HUES48 (cell line): ENCODE data around the gene PTPN14.

Experiments
- H3K27ac ChIP-seq: one replicate; pipeline ENCODE4 v1.7.0; 2013; ENCODE audit warnings: low read depth, low read length, inconsistent platforms
- H3K27me3 ChIP-seq: 2 replicates; pipeline ENCODE4 v1.6.1; 2013; ENCODE audit warnings: mild to moderate bottlenecking, low read length; ENCODE audit not compliant: control insufficient read depth, insufficient read depth
- H3K36me3 ChIP-seq: 2 replicates; pipeline ENCODE4 v1.6.1; 2013; ENCODE audit warnings: low read length; ENCODE audit not compliant: control insufficient read depth, insufficient read depth
- H3K4me1 ChIP-seq: 2 replicates; pipeline ENCODE4 v1.6.1; 2013; ENCODE audit warnings: mild to moderate bottlenecking, low read length; ENCODE audit not compliant: control insufficient read depth, insufficient read depth
- H3K4me3 ChIP-seq: 2 replicates; pipeline ENCODE4 v1.5.1; 2013; ENCODE audit warnings: mild to moderate bottlenecking, low read depth, low read length
- H3K9ac ChIP-seq: 2 replicates; pipeline ENCODE4 v1.6.1; 2013; ENCODE audit warnings: mild to moderate bottlenecking, low read depth, low read length, moderate library complexity
- H3K9me3 ChIP-seq: 2 replicates; pipeline ENCODE4 v1.6.1; 2013; ENCODE audit warnings: low read length; ENCODE audit not compliant: control insufficient read depth, insufficient read depth

PTPN14 gene

DNA sequence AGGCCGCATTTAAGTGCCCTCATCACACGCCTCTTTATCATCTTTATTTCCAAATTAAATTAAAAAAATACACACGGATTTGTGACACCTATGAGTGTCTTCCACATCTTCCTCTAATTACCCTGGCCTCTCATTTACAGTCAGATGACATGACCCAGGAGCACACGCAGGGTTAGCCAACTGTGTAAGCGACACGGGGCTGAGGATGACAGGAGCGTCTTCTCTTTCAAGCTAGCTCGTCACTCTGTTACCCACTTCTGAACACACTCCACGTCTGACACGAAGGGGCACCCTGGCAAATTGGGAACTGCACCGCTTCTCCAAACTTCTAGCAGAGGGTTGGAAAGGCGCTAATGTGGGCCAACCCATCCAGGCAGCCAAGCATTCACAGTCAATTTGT lies 158.3 kb downstream of the PTPN14 start:
- no peaks in the 10 kb centered on the region for H3K27me3 ChIP-seq
- H3K4me1 ChIP-seq = peaks cover 30% of the 10 kb centered on the region
- H3K27ac ChIP-seq = no peak overlapping the region
- peaks cover 50% of the 10 kb centered on the region for H3K36me3 ChIP-seq
- H3K4me3 ChIP-seq = no peak overlapping the region
- no peak overlapping the region for H3K9ac ChIP-seq
- H3K9me3 ChIP-seq = no peaks in the 10 kb centered on the region

DNA sequence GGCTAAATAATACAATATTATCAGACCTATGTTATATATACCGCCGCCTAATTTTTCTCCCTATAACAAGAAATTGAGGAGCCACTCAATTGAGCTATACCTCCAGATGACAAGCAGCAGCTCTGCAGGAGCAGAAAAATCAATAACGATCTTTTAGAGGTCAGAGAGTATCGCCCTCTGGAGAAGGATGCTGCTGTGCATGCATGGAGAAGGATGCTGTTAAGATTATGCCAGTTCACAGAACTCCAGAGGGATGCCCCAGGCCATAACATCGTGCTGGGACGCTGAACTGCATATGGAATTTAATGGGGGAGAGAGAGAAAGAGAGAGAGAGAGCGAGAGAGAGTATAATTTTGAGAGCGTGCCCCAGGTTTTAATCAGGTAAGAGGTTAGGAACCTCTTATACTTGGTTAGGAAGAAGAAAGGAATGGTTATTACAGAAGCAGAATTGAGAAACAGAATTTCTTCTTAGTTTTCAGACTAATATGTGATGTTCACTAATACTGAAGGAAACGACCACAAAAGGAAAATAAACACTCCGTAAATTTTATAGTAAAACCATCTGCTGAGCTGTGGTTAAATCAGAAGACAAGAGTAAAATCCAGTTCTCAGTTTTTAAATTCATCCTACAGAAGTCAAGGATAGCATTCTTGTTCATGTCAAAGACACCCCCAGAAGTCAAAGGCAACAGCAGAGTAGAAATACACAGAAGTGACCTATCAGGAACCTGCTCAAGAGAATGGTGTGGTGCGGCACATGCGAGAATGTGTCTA lies 159.3 kb downstream of the PTPN14 start:
- Histone ChIP-seq H3K27me3 (no peaks in the 10 kb centered on the region), H3K36me3 (peaks cover 49% of the 10 kb centered on the region), H3K4me1 (peaks cover 20% of the 10 kb centered on the region)

DNA sequence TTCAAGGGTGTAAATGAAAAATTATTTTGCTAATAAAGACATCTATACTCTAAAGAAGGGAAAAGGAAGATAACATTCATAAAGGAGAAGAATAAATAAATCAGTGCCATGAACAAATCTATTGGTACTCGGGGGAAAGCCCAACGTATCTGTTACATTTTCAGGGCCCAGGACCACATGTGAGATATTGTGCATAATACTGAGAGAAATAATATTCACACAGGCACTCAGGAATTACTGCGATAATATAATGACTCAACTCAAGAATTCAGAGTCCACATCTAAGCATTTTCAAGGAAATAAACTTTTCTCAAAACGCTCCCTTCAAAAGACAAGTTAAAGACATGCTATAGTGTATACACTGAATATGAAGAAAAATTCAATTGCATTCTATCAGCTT lies 161.7 kb downstream of the PTPN14 start:
- Histone ChIP-seq H3K36me3 (peaks cover 55% of the 10 kb centered on the region), H3K4me1 (peaks cover 12% of the 10 kb centered on the region)

More for the DNA sequence above, 159.3 kb downstream of the PTPN14 start:
- Histone ChIP-seq H3K4me3 (no peak overlapping the region), H3K9ac (no peak overlapping the region), H3K9me3 (no peaks in the 10 kb centered on the region), H3K27ac (no peak overlapping the region)

DNA sequence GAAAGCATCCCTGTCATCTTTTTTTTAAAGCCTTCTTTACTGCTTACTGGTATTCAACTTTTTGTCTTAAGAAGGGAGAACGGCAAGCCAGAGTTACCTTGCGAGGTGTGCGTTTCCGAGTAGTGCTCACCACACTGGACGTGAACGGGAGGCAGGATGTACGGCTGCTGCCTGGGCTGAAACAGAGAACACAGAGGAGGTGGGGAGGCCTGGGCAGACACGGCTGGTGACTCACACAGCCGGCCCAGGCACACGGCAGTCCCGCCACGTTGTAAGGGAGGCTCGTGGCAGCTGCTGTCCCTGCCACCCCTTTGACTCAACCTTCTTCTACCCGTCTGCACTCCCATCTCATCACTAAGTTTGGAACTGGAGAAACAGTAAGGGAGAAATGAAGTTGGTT lies 164.7 kb downstream of the PTPN14 start:
- Histone ChIP-seq H3K9me3 (no peaks in the 10 kb centered on the region), H3K4me1 (peaks cover 12% of the 10 kb centered on the region), H3K4me3 (no peak overlapping the region), H3K27me3 (no peaks in the 10 kb centered on the region), H3K9ac (no peak overlapping the region), H3K27ac (no peak overlapping the region), H3K36me3 (peaks cover 63% of the 10 kb centered on the region)

More for the DNA sequence above, 161.7 kb downstream of the PTPN14 start:
- H3K9ac ChIP-seq = no peak overlapping the region
- H3K4me3 ChIP-seq = no peak overlapping the region
- H3K27me3 ChIP-seq = no peaks in the 10 kb centered on the region
- H3K9me3 ChIP-seq = no peaks in the 10 kb centered on the region
- H3K27ac ChIP-seq = no peak overlapping the region

DNA sequence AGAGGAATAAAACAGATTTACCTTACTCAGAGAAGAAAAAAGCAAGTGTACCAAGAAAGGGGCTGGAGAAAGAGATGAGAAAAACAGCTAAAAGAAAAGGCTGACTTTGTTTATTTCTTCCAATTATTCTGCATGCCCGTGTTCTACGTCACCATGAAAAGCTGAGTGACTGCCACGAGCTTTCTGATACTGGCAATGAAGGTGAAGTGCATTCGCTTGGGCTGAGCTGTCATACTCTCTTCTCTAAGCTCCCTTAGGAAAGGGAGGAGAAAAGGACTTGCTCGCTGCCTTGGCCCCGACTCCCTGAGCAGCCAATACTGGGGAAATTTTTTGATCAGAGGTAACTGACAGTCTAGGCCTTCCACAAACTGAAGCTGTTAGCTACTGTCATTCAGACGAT lies 165.1 kb downstream of the PTPN14 start:
- H3K36me3 ChIP-seq = peaks cover 67% of the 10 kb centered on the region
- no peak overlapping the region for H3K9ac ChIP-seq
- H3K27me3 ChIP-seq = no peaks in the 10 kb centered on the region
- no peak overlapping the region for H3K27ac ChIP-seq
- H3K4me1 ChIP-seq = peaks cover 14% of the 10 kb centered on the region
- no peak overlapping the region for H3K4me3 ChIP-seq
- no peaks in the 10 kb centered on the region for H3K9me3 ChIP-seq

DNA sequence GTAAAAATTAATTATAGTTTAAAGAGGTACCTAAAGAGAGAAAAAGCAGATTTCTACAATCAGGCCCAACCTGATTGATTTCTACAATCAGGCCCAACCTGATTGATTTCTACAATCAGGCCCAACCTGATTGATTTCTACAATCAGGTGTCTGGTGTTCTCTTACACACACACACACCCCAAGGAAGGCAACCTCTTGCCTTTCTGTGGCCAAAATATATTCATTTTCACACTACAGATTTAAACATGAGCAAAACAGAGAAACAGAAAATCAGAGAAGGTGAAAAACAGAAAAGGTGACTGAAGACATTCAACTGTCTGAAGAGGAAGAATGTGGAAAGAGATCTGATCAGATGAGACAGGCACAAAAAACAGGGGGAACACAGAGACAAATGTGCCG lies 166.0 kb downstream of the PTPN14 start:
- H3K4me3 ChIP-seq = no peak overlapping the region
- no peaks in the 10 kb centered on the region for H3K27me3 ChIP-seq
- H3K9ac ChIP-seq = no peak overlapping the region
- peaks cover 65% of the 10 kb centered on the region for H3K36me3 ChIP-seq
- no peak overlapping the region for H3K27ac ChIP-seq
- H3K9me3 ChIP-seq = no peaks in the 10 kb centered on the region
- peaks cover 17% of the 10 kb centered on the region for H3K4me1 ChIP-seq

DNA sequence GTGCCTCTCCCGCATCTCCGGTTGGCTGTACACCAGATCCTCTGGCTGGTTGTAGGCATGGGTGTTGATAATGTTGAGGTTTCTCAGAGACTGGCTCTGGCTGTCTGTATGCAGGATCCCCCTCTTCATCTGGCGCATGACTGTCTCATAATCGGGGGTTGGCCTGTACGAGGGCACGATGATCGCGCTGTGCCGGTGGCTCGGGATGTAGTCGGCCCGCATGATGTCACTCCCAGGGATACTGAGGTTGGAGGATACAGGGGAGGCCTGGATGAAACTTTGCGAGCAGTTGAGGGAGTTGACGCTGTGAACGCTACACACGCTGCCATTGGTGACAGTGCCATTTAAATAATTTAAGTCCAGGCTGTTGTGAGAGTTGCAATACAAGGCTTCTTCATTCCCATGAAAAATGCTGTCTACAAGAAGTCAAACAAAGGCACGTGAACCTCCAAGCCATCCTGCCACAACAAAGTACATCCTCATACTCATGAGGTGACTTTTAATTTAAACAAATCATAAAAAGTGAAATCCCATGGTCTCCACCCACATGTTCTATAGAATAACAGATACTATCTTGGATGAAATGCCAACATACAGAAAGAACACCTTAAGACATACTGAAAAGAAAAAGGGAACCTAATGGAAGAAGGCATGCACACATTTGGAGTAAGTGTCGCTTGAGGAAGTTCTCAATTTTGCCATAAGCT lies 166.9 kb downstream of the PTPN14 start:
- Histone ChIP-seq H3K9me3 (no peaks in the 10 kb centered on the region), H3K36me3 (peaks cover 61% of the 10 kb centered on the region), H3K27me3 (no peaks in the 10 kb centered on the region), H3K4me1 (peaks cover 20% of the 10 kb centered on the region), H3K9ac (no peak overlapping the region), H3K4me3 (no peak overlapping the region), H3K27ac (no peak overlapping the region)

DNA sequence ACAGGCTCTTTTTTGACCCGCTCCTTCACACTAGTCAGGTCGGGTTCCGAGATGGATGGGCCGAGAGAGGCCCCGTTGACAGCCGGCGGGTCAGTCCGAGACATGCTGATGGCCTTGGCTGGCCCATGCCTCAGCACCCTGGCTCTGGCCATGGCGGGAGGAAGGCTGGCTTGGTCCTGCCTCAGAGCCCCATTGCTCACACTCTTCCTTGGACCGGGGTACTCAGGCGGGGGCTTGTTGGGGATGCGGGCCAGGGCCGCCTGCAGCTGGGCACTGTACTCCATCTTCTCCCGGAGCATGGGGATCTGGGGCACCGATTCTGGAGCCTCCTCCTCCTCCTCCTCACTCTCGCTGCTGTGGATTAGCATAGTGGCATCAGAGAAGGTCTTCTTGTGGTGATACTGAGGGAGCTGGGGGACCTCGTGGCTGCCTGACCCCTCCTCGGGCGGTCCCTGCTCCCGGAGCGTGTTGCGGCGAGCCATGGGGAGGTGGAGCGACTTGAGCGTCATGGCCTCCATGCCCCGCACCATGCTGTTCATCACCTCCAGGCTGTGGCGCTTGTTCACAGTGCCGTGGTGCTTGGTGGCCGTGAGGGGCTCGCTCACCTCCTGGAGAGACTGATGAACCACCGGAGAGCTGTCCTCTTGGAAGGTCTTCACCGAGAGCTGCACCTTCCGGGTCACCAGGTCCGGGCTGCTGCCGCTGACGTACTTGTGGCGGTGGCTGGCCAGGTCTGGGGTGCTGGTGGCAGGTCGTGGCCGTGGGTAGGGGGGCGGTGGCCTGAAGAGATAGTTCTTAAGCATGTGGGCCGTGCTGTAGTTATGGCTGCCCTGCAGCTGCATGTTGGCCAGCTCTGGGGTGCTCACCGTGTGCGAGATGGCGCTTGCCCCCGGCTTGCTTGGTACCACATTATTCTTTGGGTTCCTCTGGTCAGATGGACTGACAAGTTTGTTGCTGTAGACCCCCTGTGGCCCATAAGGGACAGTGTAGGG lies 167.7 kb downstream of the PTPN14 start:
- H3K27ac ChIP-seq = no peak overlapping the region
- H3K4me1 ChIP-seq = peaks cover 29% of the 10 kb centered on the region
- H3K9ac ChIP-seq = no peak overlapping the region
- no peak overlapping the region for H3K4me3 ChIP-seq
- H3K27me3 ChIP-seq = no peaks in the 10 kb centered on the region
- H3K9me3 ChIP-seq = no peaks in the 10 kb centered on the region
- H3K36me3 ChIP-seq = peaks cover 63% of the 10 kb centered on the region

DNA sequence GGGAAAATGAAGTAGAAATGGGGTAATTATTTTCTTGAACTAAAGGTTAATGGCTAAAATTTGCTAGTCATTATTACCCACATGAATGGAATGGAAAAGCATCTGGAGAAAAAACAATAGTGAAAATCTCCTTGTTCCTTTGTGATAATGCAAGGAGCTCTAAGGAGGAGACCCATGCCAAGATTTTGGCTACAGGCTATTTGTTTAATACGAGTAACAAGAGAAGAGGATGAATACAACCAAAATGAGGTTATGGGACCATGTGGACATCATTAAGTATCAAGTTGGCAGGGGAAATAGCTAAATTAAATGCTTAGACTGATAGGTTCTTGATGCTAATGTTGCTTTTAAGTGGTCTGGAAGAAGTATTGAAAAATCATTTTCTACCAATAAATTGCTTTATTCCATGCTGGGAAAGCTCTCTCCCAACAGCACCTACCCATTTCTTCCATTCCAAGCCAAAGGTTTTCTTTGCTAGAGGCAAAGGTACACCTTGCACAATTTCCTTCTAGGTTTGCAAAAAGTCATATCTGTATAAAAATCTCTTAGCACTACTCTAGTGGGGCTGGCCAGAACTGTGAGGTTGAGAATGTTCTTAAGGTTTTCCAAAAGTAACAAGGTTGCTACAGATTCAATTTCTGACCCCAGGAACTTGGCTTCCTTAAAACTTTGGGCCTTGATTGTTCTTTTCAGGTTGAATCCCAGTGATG lies 170.3 kb downstream of the PTPN14 start:
- no peaks in the 10 kb centered on the region for H3K27me3 ChIP-seq
- no peaks in the 10 kb centered on the region for H3K9me3 ChIP-seq
- H3K9ac ChIP-seq = no peak overlapping the region
- H3K27ac ChIP-seq = no peak overlapping the region
- H3K4me1 ChIP-seq = peaks cover 32% of the 10 kb centered on the region
- peaks cover 62% of the 10 kb centered on the region for H3K36me3 ChIP-seq
- H3K4me3 ChIP-seq = no peak overlapping the region

DNA sequence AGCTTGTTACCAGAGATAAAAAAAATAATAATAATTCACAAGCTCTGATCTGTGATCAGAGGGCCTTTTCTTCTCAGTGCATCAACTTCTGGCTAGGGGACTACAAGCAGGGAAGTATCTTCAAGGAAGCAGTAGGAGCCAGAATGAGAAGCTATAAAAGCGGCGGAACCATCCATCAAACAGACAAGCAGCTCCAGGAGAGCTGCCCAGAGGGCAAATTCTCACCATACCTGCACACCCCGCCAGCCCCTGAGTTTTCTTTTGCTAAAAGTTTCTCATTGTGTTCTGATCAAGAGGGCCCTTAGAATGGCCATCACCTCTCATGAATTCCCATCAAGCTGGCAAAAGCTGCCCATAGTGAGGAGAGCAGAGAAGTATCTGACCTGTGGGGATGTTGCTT lies 171.0 kb downstream of the PTPN14 start:
- no peak overlapping the region for H3K4me3 ChIP-seq
- H3K9me3 ChIP-seq = no peaks in the 10 kb centered on the region
- peak overlapping the region; percentile 66 for H3K27ac ChIP-seq
- no peak overlapping the region for H3K9ac ChIP-seq
- peaks cover 32% of the 10 kb centered on the region for H3K4me1 ChIP-seq
- H3K27me3 ChIP-seq = no peaks in the 10 kb centered on the region
- peaks cover 63% of the 10 kb centered on the region for H3K36me3 ChIP-seq
